HepG2 (cell line): ENCODE results near the gene NRL. TPM values are rescaled to one million over a fixed set of nuclear protein-coding genes. Genes with fewer than 3 reads are reported as not detected.
A peak's percentile ranks its signal among the peaks of the same experiment; 100 is the strongest.

Experiments used
- FOXK1 ChIP-seq: sonication (generic); formaldehyde crosslinking; IDR thresholded peaks from 2 replicates; pipeline ENCODE4 v1.4.0; 2020; ENCODE audit warnings: low read depth, missing genetic modification reagents, borderline replicate concordance
- GABPA ChIP-seq, 2 experiments: IDR thresholded peaks; 2 replicates each; pipeline ENCODE4 v1.6.1; 2011 to 2016; ENCODE audit warnings: low read depth in 2 of 2, low read length in 1 of 2, missing biosample characterization in 1 of 2, missing genetic modification characterization in 1 of 2
- HIVEP1 ChIP-seq: sonication (generic); formaldehyde crosslinking; IDR thresholded peaks from 2 replicates; pipeline ENCODE4 v1.4.0; 2020; ENCODE audit warnings: mild to moderate bottlenecking, missing genetic modification reagents
- TBL1XR1 ChIP-seq: fragments of 150-350 bp; IDR thresholded peaks from 2 replicates; pipeline ENCODE4 v1.6.1; 2014; ENCODE audit warnings: borderline replicate concordance, low read length; ENCODE audit not compliant: partially characterized antibody
- ZNF138 ChIP-seq: sonication (generic); formaldehyde crosslinking; IDR thresholded peaks from 2 replicates; pipeline ENCODE4 v1.5.0; 2020; ENCODE audit warnings: mild to moderate bottlenecking, low read depth, missing genetic modification reagents
- ZNF329 ChIP-seq: sonication (generic); formaldehyde crosslinking; IDR thresholded peaks from 2 replicates; pipeline ENCODE4 v1.9.0; 2021; ENCODE audit warnings: low read depth, mild to moderate bottlenecking, missing genetic modification reagents
- polyA plus RNA-seq, 8 experiments: library from polyadenylated mRNA; depleted of rRNA in 3 of 8; stranded (reverse) in 7 of 8; unstranded in 1 of 8; fragments of >200 nt; fragmentation: Illumina TruSeq in 4 of 8; extraction: Trizol in 4 of 8; gene quantifications; 2 replicates each; pipeline versions ENCODE4 v1.2.1 to v1.2.3, GENCODE V29; 2011 to 2016; ENCODE audit warnings: low read depth in 4 of 8, missing spikeins in 1 of 8, mixed read lengths in 1 of 8; ENCODE audit not compliant: insufficient read depth in 1 of 8
- total RNA-seq, 5 experiments: library from RNA; depleted of rRNA; stranded (reverse); fragments of >200 nt; fragmentation: Illumina TruSeq; extraction: Trizol; gene quantifications; 2 replicates each; pipeline ENCODE4 v1.2.3, GENCODE V29; 2016; ENCODE audit warnings: low read depth in 1 of 5
- TF ChIP-seq, protein P1 (sequence below): IDR thresholded peaks from 2 replicates; pipeline ENCODE4 v1.4.0; 2020; ENCODE audit warnings: mild to moderate bottlenecking, missing genetic modification reagents
- TF ChIP-seq, protein P2 (sequence below): sonication (generic); formaldehyde crosslinking; IDR thresholded peaks from 2 replicates; pipeline ENCODE4 v1.4.0; 2020; ENCODE audit warnings: missing genetic modification reagents
- TF ChIP-seq, protein P3 (sequence below): sonication (generic); formaldehyde crosslinking; IDR thresholded peaks from 2 replicates; pipeline ENCODE4 v1.5.1; 2020; ENCODE audit warnings: missing genetic modification reagents, mild to moderate bottlenecking, borderline replicate concordance
- TF ChIP-seq, protein P4 (sequence below): sonication (generic); formaldehyde crosslinking; IDR thresholded peaks from 2 replicates; pipeline ENCODE4 v1.4.0; 2020; ENCODE audit warnings: missing genetic modification reagents
- TF ChIP-seq, protein P5 (sequence below): sonication (generic); formaldehyde crosslinking; IDR thresholded peaks from 2 replicates; pipeline ENCODE4 v1.8.1; 2023; ENCODE audit warnings: mild to moderate bottlenecking, moderate library complexity, missing genetic modification reagents
- TF ChIP-seq, protein P6 (sequence below): sonication (generic); formaldehyde crosslinking; IDR thresholded peaks from 2 replicates; pipeline ENCODE4 v1.4.0; 2020; ENCODE audit warnings: missing genetic modification reagents, low read depth, mild to moderate bottlenecking, borderline replicate concordance
- TF ChIP-seq, protein P7 (sequence below): sonication (generic); formaldehyde crosslinking; IDR thresholded peaks from 2 replicates; pipeline ENCODE4 v1.8.1; 2023; ENCODE audit warnings: mild to moderate bottlenecking, inconsistent platforms, moderate library complexity, missing genetic modification reagents, borderline replicate concordance

The NRL gene
- total and polyA plus RNA-seq, 2 of the 13 experiments (the other 11 are each of a cell fraction or from before 2014, with no cell fraction given) = 2.5 to 4.7 TPM

DNA sequence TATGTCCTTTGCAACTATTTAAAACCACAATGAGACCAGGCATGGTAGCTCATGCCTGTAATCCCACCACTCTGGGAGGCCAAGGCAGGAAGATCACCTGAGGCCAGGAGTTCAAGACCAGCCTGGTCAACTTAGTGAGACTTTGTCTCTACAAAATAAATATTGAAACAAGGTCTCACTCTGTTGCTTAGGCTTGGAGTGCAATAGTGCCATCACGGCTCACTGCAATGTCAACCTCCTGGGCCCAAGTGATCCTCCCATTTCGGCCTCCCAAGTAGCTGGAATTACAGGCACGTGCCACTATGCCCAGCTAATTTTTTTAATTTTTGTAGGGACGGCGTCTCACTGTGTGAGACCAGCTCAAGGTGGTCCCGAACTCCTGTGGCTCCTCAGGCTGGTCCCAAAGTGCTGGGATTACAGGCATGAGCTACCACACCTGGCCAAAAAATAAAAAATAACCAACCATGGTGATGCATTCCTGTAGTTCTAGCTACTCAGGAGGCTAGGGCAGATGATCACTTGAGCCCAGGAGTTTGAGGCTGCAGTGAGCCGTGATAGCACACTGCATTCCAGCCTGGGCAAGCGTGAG lies 14.8 kb upstream of the NRL start (continued):
- TF ChIP-seq, protein P1, sequence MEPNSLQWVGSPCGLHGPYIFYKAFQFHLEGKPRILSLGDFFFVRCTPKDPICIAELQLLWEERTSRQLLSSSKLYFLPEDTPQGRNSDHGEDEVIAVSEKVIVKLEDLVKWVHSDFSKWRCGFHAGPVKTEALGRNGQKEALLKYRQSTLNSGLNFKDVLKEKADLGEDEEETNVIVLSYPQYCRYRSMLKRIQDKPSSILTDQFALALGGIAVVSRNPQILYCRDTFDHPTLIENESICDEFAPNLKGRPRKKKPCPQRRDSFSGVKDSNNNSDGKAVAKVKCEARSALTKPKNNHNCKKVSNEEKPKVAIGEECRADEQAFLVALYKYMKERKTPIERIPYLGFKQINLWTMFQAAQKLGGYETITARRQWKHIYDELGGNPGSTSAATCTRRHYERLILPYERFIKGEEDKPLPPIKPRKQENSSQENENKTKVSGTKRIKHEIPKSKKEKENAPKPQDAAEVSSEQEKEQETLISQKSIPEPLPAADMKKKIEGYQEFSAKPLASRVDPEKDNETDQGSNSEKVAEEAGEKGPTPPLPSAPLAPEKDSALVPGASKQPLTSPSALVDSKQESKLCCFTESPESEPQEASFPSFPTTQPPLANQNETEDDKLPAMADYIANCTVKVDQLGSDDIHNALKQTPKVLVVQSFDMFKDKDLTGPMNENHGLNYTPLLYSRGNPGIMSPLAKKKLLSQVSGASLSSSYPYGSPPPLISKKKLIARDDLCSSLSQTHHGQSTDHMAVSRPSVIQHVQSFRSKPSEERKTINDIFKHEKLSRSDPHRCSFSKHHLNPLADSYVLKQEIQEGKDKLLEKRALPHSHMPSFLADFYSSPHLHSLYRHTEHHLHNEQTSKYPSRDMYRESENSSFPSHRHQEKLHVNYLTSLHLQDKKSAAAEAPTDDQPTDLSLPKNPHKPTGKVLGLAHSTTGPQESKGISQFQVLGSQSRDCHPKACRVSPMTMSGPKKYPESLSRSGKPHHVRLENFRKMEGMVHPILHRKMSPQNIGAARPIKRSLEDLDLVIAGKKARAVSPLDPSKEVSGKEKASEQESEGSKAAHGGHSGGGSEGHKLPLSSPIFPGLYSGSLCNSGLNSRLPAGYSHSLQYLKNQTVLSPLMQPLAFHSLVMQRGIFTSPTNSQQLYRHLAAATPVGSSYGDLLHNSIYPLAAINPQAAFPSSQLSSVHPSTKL (CRISPR knock-in tag) = 0 out of 2 replicates have a peak, but pooled peaks have one; percentile 22
- TF ChIP-seq ZNF329 (CRISPR knock-in tag) (no peak), HIVEP1 (CRISPR knock-in tag) (no peak), GABPA (IDR thresholded peaks at IDR 0.05; ENCODE audit: low read depth, low read length) (no peak), GABPA (CRISPR knock-in tag; IDR thresholded peaks at IDR 0.05; ENCODE audit: low read depth) (no peak), TBL1XR1 (no peak), ZNF138 (CRISPR knock-in tag) (no peak), FOXK1 (no peak)
- TF ChIP-seq, protein P2, sequence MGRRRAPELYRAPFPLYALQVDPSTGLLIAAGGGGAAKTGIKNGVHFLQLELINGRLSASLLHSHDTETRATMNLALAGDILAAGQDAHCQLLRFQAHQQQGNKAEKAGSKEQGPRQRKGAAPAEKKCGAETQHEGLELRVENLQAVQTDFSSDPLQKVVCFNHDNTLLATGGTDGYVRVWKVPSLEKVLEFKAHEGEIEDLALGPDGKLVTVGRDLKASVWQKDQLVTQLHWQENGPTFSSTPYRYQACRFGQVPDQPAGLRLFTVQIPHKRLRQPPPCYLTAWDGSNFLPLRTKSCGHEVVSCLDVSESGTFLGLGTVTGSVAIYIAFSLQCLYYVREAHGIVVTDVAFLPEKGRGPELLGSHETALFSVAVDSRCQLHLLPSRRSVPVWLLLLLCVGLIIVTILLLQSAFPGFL (CRISPR knock-in tag) = no peak
- TF ChIP-seq, protein P3, sequence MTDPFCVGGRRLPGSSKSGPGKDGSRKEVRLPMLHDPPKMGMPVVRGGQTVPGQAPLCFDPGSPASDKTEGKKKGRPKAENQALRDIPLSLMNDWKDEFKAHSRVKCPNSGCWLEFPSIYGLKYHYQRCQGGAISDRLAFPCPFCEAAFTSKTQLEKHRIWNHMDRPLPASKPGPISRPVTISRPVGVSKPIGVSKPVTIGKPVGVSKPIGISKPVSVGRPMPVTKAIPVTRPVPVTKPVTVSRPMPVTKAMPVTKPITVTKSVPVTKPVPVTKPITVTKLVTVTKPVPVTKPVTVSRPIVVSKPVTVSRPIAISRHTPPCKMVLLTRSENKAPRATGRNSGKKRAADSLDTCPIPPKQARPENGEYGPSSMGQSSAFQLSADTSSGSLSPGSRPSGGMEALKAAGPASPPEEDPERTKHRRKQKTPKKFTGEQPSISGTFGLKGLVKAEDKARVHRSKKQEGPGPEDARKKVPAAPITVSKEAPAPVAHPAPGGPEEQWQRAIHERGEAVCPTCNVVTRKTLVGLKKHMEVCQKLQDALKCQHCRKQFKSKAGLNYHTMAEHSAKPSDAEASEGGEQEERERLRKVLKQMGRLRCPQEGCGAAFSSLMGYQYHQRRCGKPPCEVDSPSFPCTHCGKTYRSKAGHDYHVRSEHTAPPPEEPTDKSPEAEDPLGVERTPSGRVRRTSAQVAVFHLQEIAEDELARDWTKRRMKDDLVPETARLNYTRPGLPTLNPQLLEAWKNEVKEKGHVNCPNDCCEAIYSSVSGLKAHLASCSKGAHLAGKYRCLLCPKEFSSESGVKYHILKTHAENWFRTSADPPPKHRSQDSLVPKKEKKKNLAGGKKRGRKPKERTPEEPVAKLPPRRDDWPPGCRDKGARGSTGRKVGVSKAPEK (CRISPR knock-in tag) = no peak
- TF ChIP-seq, protein P4, sequence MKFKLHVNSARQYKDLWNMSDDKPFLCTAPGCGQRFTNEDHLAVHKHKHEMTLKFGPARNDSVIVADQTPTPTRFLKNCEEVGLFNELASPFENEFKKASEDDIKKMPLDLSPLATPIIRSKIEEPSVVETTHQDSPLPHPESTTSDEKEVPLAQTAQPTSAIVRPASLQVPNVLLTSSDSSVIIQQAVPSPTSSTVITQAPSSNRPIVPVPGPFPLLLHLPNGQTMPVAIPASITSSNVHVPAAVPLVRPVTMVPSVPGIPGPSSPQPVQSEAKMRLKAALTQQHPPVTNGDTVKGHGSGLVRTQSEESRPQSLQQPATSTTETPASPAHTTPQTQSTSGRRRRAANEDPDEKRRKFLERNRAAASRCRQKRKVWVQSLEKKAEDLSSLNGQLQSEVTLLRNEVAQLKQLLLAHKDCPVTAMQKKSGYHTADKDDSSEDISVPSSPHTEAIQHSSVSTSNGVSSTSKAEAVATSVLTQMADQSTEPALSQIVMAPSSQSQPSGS (CRISPR knock-in tag) = no peak
- TF ChIP-seq, protein P5, sequence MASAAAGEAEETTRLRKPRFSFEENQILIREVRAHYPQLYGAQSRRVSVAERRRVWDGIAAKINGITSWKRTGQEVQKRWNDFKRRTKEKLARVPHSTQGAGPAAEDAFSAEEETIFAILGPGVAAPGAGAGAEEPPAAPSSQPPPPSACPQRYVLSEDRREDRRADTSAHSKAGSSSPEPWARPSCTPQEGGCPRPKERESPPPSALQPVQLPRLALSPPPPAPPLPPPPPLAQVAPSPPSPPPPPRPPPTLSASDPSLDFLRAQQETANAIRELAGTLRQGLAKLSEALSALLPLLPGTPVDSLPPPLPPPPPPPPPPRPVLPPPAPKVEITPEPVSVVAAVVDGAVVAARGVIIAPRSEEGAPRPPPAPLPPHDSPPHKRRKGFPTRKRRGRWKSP = no peak
- TF ChIP-seq, protein P6, sequence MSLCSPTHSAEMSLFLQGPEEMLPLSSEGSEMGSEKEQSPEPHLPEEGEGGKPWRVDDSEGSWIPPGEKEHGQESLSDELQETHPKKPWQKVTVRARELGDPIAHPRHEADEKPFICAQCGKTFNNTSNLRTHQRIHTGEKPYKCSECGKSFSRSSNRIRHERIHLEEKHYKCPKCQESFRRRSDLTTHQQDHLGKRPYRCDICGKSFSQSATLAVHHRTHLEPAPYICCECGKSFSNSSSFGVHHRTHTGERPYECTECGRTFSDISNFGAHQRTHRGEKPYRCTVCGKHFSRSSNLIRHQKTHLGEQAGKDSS (CRISPR knock-in tag) = no peak
- TF ChIP-seq, protein P7, sequence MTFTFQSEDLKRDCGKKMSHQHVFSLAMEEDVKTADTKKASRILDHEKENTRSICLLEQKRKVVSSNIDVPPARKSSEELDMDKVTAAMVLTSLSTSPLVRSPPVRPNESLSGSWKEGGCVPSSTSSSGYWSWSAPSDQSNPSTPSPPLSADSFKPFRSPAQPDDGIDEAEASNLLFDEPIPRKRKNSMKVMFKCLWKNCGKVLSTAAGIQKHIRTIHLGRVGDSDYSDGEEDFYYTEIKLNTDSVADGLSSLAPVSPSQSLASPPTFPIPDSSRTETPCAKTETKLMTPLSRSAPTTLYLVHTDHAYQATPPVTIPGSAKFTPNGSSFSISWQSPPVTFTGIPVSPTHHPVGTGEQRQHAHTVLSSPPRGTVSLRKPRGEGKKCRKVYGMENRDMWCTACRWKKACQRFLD = no peak
